Right lobe of liver (tissue), 6 donors: Measurements from ENCODE around the gene KL. TPM values are rescaled to one million over a fixed set of nuclear protein-coding genes. Genes with fewer than 3 reads are reported as not detected.

Experiments used
- ATAC-seq, 4 donors: fragments of 200-7000 bp; cut with Tn5 transposase; one replicate each; pipeline ENCODE4 v1.9.1; 2020; ENCODE audit warnings: mild to moderate bottlenecking in 4 of 4, moderate library complexity in 4 of 4
- DNase-seq, 3 donors: peaks; one replicate each; pipeline ENCODE4 v3.0.0-alpha.2; 2020
- H3K27ac ChIP-seq, 3 donors: fragments of 200-600 bp; one replicate each; pipeline ENCODE4 v1.8.0; 2022
- H3K27me3 ChIP-seq, 2 donors: fragments of 200-600 bp; one replicate each; pipeline ENCODE4 v1.8.0; 2022
- H3K36me3 ChIP-seq, 4 donors: fragments of 200-600 bp; sonication (generic) in 1 of 4; one replicate each; pipeline versions ENCODE4 v1.5.1 to v1.8.0; 2017 to 2022; ENCODE audit warnings: control low read depth in 1 of 4
- H3K4me1 ChIP-seq, 4 donors: fragments of 200-600 bp; sonication (generic) in 1 of 4; one replicate each; pipeline versions ENCODE4 v1.5.1 to v1.8.0; 2017 to 2022; ENCODE audit warnings: control low read depth in 1 of 4
- H3K4me3 ChIP-seq, 3 donors: fragments of 200-600 bp; one replicate each; pipeline ENCODE4 v1.8.0; 2022
- H3K9me3 ChIP-seq, 4 donors: fragments of 200-600 bp; sonication (generic) in 1 of 4; one replicate each; pipeline versions ENCODE4 v1.5.1 to v1.8.0; 2017 to 2022; ENCODE audit warnings: control low read depth in 1 of 4
- POLR2A ChIP-seq: fragments of 450-650 bp; IDR thresholded peaks from one replicate; pipeline ENCODE4 v1.6.1; 2017; ENCODE audit warnings: antibody characterized with exemption, mild to moderate bottlenecking
- WGBS: methylation state at CpG from one replicate; pipeline ENCODE4 v1.1.6; 2018; ENCODE audit warnings: low coverage, low lambda C conversion rate; ENCODE audit not compliant: insufficient coverage; ENCODE audit errors: missing lambda C conversion rate; 5-methylcytosine and 5-hydroxymethylcytosine counted together
- intact Hi-C, 2 donors: fragments of 100-400 bp; cut with DNase I; formaldehyde crosslinking; loops; one replicate each; pipeline versions ENCODE4 v1.11.2 to v1.14.1; 2022
- total RNA-seq, 6 experiments: library from RNA; depleted of rRNA in 2 of 6; stranded (reverse); fragments of >200 nt in 2 of 6; fragmentation: NEBNext Ultra II Directional in 3 of 6; extraction: Animal tissue kit (Norgen Biotek cat#: 25700) in 3 of 6; gene quantifications; one replicate each; pipeline versions ENCODE4 v1.1.0 to v1.2.4, GENCODE V29; 2016 to 2023
- TF ChIP-seq, protein P1 (sequence below), 4 donors: fragments of 200-600 bp in 3 of 4; fragments of 450-650 bp in 1 of 4; IDR thresholded peaks; one replicate each; pipeline versions ENCODE4 v1.5.1 to v1.8.0; 2016 to 2022; ENCODE audit warnings: antibody characterized with exemption in 4 of 4, mild to moderate bottlenecking in 2 of 4
- donor health status: DM: no; HTN: yes; CAD: no.
- donor health status: DM: no; HTN: no; CAD: no.
- donor health status: DM: no; HTN: no; CAD: no.
- donor health status: DM: no; HTN: yes; CAD: no.
- donor health status: DM: no; HTN: yes; CAD: no.

KL gene
- total RNA-seq, 6 experiments from 2014 or later: 0.09 to 1.2 (median 0.39) TPM

DNA sequence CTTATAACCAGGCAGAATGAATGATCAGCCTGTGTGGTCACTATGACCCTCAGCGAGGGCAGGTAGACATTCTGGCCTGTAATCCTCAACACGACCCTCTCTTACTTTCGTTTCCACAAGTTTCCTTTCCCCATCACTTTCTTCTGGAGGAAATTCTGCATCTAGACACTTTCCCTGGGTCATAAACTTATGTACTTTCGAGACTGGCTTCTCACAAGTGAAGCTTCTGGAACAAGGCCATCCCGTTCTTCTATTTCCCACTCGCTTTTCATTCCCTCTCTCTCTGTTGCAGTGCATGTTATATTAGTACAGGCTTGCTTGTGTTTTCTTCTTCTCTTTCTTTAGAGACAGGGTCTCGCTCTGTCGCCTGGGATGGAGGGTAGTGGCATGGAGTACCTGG, 23.1 kb upstream of the KL start:
- ATAC-seq (no peak), DNase-seq (no peak)
- Histone ChIP-seq H3K36me3 (no peaks in the 10 kb centered on the region), H3K4me1 (no peaks in the 10 kb centered on the region), H3K9me3 (no peaks in the 10 kb centered on the region), H3K27me3 (no peaks in the 10 kb centered on the region), H3K27ac (no peak overlapping the region), H3K4me3 (no peak overlapping the region)
- 57% methylated on average over 8 of the region's 8 CpGs for WGBS
- TF ChIP-seq POLR2A: no peak
- TF ChIP-seq, protein P1, sequence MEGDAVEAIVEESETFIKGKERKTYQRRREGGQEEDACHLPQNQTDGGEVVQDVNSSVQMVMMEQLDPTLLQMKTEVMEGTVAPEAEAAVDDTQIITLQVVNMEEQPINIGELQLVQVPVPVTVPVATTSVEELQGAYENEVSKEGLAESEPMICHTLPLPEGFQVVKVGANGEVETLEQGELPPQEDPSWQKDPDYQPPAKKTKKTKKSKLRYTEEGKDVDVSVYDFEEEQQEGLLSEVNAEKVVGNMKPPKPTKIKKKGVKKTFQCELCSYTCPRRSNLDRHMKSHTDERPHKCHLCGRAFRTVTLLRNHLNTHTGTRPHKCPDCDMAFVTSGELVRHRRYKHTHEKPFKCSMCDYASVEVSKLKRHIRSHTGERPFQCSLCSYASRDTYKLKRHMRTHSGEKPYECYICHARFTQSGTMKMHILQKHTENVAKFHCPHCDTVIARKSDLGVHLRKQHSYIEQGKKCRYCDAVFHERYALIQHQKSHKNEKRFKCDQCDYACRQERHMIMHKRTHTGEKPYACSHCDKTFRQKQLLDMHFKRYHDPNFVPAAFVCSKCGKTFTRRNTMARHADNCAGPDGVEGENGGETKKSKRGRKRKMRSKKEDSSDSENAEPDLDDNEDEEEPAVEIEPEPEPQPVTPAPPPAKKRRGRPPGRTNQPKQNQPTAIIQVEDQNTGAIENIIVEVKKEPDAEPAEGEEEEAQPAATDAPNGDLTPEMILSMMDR (IDR thresholded peaks at IDR 0.05): no peak
- intact Hi-C loops: no loop called here

DNA sequence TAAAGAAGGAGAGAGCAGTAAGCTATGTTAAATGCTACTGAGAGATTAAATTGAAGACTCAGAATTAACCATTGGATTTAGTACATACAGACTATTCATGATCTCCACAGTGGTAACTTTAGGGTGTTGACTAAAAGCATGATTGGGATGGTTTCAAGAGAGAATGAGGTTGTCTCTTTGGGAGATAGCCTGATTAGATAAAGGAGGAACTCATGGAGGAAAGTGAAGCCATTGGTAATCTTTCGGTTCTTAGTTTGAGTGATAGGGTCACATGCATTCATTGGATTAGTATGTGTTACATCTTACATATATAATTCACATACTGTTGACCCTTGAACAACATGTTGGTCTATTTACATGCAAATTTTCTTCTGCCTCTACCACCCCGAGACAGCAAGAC, 18.8 kb upstream of the KL start:
- intact Hi-C loops: no loop called here
- Histone ChIP-seq H3K27ac (no peak overlapping the region), H3K9me3 (no peaks in the 10 kb centered on the region), H3K4me1 (no peaks in the 10 kb centered on the region), H3K36me3 (no peaks in the 10 kb centered on the region), H3K4me3 (no peak overlapping the region), H3K27me3 (no peaks in the 10 kb centered on the region)
- 59% methylated on average over 2 of the region's 2 CpGs for WGBS
- TF ChIP-seq, protein P1 (IDR thresholded peaks at IDR 0.05): no peak
- no peak for TF ChIP-seq POLR2A
- no peak for DNase-seq
- ATAC-seq: no peak

DNA sequence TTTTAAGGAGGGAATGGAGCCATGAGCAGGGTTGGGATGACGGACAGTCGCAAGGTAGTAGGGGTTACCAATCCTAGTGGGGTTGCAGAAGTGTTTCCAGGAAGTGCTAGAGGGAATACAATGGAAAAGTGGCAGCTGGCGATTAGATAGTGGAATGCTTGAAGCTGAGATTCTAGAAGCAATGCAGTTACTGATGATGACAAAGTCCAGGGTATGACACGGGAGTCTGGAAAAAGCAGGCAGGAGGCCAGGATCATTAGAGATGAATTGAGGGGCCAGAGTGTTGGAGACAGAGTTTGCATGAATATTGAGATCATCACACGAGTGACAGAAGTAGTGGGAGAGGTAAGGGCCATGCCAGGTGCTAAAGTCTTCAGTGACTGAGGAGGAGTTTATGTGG, 17.3 kb upstream of the KL start:
- no peaks in the 10 kb centered on the region for H3K27me3 ChIP-seq
- WGBS: 67% methylated on average over 5 of the region's 5 CpGs
- no peak for ATAC-seq

DNA sequence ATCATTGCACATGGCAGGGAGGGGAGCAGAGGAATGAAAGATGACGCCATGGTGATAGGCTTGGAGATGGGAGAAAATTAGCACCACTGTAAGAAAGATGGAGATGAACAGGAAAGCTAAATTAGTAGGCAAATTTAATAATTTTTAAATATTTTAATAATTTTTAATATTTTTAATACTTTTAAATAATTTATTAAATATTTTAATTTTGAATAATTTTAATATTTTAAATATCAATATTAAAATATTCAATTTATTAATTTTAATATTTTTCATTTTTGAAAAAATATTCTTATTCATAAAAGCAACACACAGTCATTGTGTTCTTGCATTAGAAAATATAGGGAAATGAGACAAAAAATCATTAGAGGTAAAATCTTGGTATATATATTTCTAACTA, 15.9 kb upstream of the KL start:
- no peak for TF ChIP-seq POLR2A
- TF ChIP-seq, protein P1 (IDR thresholded peaks at IDR 0.05): no peak
- H3K9me3 ChIP-seq: no peaks in the 10 kb centered on the region
- no peaks in the 10 kb centered on the region for H3K27me3 ChIP-seq
- no peaks in the 10 kb centered on the region for H3K36me3 ChIP-seq
- no peak overlapping the region for H3K27ac ChIP-seq
- no peak for DNase-seq
- H3K4me1 ChIP-seq: no peaks in the 10 kb centered on the region
- no peak for ATAC-seq
- WGBS: 93% methylated on average over 1 of the region's 1 CpG
- no peak overlapping the region for H3K4me3 ChIP-seq
- intact Hi-C loops: no loop called here

More for the DNA sequence above, 17.3 kb upstream of the KL start:
- no peak for DNase-seq
- no peak for TF ChIP-seq POLR2A
- TF ChIP-seq, protein P1 (IDR thresholded peaks at IDR 0.05): no peak
- Histone ChIP-seq H3K36me3 (no peaks in the 10 kb centered on the region), H3K4me3 (no peak overlapping the region), H3K4me1 (no peaks in the 10 kb centered on the region), H3K9me3 (no peaks in the 10 kb centered on the region), H3K27ac (no peak overlapping the region)
- intact Hi-C loops: no loop called here

DNA sequence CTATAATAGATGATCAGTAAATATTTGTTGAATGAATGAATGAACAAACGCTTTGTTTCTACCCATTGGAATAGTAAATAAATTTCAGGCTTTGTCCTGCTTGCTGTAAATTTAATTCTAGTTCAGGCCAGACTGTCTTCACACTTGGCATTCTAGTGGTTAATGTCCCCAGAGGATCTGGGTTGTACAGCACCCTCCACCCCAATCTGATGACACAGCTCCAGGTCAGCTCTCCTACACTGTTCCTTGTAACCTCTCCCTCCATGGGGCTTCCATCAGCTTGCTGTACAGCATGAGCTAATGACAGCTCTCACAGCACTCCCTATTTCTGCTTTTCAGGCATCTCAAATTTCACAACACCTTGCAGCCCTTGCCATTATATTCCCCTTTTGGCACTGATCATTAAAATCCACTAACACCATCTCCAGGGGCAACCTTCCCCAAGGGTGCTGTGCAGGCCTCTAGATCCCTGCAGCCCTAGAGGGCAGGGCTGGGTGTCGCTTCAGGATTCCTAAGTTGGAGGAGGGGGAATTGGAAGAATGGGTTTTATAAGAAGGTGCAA, 12.7 kb upstream of the KL start:
- ATAC-seq (no peak), DNase-seq (no peak)
- Histone ChIP-seq H3K4me1 (no peaks in the 10 kb centered on the region), H3K36me3 (no peaks in the 10 kb centered on the region), H3K9me3 (no peaks in the 10 kb centered on the region), H3K27me3 (no peaks in the 10 kb centered on the region), H3K27ac (no peak overlapping the region), H3K4me3 (no peak overlapping the region)
- intact Hi-C loops: no loop called here
- TF ChIP-seq POLR2A: no peak
- TF ChIP-seq, protein P1 (IDR thresholded peaks at IDR 0.05): no peak
- 75% methylated on average over 2 of the region's 2 CpGs for WGBS
